Measurements from ENCODE around the gene SASH3. TPM values are rescaled to one million over a fixed set of nuclear protein-coding genes. Genes with fewer than 3 reads are reported as not detected.

Gene SASH3
- polyA plus RNA-seq, 12 donors: 1.7 to 8.8 (median 2.4) TPM; not detected in 2

DNA sequence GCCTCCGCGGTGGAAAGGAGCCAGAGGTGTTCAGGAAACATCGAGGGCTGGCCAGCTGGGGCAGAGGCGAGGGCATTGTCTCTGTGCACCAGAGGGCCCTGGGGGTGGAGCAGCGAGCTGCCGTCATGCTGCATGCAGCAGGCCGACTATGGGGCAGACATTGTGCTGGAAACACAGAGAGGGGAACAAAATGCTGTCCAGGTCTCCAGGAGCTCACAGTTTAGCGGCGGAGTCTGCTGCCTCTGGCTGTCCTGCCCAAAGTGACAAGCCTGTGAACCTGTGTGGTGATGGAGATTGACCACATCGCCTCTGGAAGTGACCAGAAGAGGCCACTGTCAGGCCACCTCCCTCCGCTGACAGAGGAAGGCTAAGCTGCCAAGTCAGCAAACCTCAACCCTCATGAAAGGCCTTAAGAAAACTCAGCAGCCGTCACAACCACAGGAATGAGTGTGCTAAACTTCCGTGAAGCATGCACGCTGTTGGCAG lies 20.1 kb upstream of the SASH3 start:
- DNase-seq: no peak

DNA sequence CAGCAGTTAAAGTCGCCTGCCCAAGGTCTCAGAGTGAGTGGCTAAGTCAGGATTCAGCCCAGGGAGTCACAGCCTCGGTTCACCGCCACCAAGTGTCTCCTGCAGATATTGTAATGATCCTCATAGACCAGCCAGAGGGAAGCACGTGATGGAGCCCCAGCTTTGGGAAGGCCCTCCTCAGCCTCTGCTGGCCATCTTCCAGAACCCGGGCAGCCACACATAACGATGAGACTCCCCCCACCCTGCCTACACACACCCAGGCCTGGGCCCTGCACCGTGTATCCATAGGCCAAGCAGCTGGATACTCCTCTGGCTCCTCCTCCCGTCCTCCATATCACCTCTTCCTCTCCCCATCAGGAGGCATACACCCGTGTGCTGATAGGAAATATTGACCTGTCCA lies 19.6 kb upstream of the SASH3 start:
- DNase-seq: no peak

GRCh38 chrX:129760981-129761380 lies 18.8 kb upstream of the SASH3 start:
- no peak for DNase-seq

DNA sequence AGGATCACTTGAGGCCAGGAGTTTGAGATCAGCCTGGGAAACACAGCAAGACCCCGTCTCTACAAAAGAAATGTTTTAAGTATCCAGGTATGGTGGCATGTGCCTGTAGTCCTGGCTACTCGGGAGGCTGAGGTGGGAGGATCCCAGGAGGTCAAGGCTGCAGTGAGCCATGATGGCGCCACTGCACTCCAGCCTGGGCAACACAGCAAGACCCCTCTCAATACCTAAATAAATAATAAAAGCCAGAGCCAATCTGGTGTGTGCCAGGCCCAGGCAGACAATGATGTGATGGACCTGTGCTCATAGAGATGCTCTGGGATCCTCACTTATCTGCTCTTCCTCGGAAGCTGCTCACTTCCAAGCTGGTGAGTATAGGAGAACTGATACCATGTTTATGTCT lies 18.2 kb upstream of the SASH3 start:
- DNase-seq: no peak

GRCh38 chrX:129762448-129762847 lies 17.3 kb upstream of the SASH3 start:
- DNase-seq: no peak

DNA sequence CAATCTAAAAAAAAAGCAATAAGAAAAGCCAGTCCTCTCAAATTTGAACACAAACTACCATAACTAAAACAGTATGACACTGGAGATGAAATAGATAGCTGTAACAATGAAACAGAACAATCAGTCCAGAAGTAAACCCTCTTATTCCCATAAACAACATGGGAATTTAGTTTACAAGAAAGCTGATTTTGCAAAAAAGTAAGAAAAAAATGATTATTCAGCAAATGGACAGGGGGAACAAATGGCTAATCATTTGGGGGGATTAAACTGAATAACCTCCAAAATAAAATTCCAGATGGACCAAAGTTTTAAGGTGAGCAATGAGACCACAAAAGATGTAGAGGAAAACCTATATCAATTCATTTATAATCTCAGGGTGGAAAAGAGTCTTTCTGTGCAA lies 16.1 kb upstream of the SASH3 start:
- DNase-seq: no peak

GRCh38 chrX:129768186-129768585 lies 11.6 kb upstream of the SASH3 start:
- no peak for DNase-seq

DNA sequence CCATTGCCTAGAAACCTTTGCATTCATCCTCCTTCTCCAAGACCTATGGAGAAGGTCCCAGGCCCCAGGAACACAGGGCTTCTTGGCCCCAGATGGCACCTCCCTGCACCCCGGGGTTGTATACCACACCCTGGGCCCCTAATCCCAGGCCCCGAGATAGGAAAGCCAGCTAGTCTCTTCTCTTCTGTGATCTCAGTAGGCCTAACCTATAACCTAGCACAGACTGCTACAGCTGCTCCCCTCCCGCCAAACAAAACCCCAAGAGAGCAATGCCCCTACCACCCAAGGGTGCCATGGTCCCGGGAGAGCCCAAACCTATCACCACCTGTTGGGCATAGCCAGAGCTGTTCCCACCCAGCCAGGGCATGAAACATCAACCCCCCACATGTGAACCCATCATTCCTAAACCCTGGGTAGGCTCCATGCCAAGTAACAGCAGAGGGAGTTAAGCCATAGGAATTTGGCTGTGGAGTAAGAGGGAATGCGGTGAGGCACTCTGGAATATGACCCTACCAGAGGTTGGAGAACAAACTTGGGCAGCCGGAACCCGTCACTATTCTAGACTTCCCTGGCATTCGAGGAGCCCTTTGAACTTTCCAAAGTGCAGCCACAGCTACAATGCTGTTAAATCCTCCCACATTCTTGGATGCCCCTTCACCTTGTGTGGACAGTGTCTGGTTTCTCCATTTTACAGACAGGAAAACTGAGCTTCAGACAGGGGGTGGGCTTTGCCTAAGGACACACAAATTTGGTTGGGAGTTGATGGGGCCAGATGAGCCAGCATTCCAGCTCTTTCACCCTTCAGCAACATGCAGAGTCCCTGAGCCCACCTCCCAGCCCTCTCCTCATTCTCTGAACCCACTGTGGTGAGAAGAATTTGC lies 10.9 kb upstream of the SASH3 start:
- DNase-seq: no peak

DNA sequence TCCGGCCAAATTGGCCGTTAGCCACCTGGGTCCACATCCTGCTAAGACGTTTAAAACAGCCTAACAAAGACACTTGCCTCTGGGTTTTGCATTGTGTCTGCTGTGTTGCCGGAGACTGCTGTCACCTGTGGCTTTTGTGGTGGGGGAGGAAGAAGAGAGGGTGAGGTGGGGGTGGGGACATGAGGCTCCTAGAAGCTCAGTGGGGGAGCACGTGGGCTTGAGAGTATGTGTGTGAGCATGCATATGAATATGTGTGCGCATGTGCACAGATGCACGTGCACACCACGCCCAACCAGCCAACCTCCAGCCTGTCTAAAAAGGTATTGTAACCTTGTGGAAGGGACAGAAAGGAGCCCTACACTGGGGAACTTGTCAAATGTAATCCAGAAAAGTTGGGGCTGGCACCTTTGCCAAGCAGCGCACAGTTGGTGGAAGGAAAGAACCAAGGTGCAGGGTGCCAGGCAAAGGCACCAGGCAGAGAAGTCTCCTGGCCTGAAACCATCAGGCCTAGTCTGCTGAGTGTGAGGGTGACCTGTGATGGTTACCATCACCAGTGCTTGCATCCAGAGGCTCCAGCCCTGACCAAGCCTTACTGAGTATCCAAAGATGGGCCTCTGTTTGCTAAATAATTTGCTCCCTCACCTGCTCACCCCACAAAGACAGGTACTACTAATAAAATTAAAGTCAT lies 10.1 kb upstream of the SASH3 start:
- no peak for DNase-seq

GRCh38 chrX:129771266-129771995 lies 8.3 kb upstream of the SASH3 start:
- DNase-seq: no peak

DNA sequence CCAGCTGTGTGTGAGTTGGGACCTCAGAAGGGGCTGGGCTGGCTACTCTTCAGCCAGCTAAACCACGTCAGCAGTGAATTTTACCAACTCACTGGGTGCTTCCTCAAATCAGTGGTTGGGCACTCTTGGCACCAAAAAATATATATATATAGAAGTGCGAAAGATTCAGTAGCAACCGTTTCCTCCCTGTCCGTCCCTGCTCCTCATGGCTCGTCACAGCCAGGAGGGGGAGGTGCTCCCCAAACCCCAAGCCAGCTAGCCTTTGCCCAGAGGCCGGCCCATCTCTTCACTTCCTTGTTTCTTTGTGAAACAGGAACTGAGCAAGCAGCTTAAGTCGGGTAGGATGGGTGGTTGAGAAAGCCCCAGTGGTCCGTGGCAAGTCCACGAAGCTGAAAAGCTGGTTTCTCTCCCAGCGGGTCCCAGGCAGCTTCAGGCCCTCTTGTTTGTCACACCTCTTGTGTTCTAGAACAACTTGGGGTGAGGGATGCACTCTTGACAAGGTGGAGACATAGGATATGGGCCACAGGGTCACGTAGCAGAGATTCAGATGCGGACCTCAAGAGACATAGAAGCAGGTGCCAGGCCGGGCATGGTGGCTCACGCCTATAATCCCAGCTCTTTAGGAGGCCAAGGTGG lies 6.8 kb upstream of the SASH3 start:
- DNase-seq: no peak

DNA sequence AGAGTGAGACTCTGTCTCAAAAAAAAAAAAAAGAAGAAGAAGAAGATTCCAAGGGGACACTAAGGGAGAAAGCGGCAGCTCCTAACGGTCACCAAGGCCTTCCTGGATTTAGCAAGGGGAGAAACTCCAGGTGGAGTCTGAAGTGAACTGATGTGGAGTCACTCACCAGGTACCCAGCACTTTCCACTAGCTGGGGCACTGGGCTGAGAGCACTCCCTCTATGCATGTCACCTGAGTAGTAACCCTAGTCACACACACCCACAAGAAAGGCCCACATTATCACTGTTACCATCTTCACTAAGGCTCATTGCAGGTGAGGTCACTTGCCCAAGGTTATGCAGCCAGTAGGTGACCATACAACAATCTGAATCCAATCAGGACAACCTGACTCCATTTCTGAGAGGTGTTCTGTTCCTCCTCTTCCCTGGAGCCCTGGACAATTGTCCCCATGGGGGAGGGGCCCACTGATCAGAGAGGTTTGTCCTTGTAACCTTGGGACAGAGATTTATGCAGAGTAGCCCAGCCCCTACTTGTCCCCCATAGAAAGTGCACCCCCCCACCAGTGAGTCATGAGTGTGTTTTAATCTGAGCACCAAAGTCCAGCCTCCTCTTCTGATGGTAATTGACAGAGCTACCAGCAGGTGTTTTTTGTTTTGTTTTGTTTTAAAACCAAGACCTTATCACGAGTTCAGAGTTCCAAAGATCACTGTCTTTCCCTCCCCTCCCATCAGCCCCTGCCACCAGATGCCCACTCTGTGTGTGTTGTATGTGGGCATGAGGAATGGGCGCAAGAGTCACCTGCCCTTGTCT lies 5.9 kb upstream of the SASH3 start:
- no peak for DNase-seq

GRCh38 chrX:129777218-129778030 lies 2.3 kb upstream of the SASH3 start:
- DNase-seq: no peak

DNA sequence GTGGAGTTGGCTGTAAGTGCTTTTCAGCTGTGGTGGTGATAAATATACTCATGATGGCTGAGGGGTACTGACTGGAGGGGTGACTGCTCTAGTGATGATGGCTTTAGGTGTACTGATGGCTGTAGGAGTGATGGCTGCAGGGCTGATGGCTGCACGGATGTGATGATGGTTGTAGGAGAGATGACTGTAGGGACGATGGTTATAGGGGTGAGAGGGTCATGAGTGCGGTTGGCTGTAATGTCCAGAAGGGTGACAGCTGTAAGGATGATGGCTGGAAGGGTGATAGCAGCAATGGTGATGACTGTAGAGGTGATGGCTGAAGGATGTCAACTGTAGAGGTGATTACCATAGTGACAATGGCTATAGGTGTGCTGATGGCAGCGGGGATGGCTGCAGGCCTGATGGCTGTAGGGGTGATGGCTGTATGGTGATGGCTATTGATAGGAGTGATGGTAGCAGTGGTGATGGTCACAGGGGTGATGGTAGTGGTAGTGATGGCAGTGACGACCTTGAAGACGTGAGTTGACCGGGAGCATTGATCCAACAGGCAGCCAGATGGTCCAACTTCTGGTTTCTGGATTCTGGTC lies 570 bp upstream of the SASH3 start:
- DNase-seq: no peak

DNA sequence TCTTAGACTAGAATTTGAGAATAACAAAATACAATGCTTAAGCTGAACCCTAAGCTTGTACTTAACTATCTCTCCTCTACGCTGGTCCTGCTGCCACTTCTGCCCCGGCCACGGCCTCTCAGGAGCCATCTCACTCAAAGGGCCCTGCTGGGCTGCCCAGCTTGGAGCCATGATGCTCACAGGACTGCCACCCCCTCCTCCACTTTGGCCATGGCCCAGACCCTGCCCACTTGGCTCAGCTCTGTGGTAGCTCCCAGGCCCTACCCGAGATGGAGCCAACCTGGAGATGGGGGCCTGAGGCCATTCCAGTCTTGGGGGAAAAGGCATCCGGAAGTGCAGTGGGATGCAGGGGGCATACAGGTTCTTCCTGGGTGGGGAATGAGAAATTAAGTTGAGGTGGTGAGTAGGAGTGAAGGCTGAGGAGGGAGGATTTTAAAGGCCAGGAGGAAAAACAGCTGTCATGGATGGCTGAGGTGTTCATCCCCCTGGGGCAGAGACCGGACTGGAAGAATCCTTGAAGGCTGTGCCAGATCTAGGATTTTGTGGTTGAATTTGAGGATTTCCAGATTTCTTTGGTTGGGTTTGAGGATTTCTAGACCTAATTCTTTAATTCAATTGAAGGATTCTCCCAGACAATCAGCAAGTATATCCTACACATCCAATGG lies 824 bp downstream of the SASH3 start:
- no peak for DNase-seq

- DNase-seq: no peak
Measured at GRCh38 chrX:129781134-129781672, 1.5 kb downstream of the SASH3 start.

GRCh38 chrX:129781680-129782495 lies 2.1 kb downstream of the SASH3 start:
- no peak for DNase-seq

DNA sequence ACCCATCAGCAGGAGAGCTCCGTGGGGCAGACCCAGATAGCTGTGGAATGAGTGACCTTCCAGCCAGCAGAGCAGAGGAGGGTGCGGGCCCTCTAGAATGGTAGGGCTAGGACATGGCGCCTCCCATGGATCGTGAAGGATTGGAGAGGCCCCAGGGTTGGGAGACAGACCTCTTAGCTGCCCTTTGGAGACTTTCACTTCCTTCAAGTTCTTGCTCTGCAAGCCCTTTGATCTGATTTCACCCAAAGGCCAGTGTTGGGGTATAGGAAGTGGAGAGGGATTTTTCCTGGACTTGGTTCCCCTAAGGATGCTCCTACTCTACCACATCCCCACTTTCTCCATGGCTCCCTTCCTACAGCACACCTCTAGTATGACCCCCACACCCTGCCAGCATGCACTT lies 3.0 kb downstream of the SASH3 start:
- DNase-seq: no peak
